OCI-LY3 (cell line): ENCODE measurements around the gene UPB1.

ENCODE experiments used
- H2AFZ ChIP-seq: fragments of 200-600, 300-600 bp; shearing (Covaris generic); 2 replicates; pipeline ENCODE4 v1.6.0; 2014; ENCODE audit warnings: antibody characterized with exemption, low read depth, low read length
- H3K27ac ChIP-seq: fragments of 200-600, 300-600 bp; sonication (generic); 2 replicates; pipeline ENCODE4 v1.5.1; 2014; ENCODE audit warnings: mild to moderate bottlenecking, low read length, moderate library complexity, mixed read lengths
- H3K27me3 ChIP-seq: fragments of 200-600, 300-600 bp; sonication (generic); 2 replicates; pipeline ENCODE4 v1.6.1; 2014; ENCODE audit warnings: low read depth, low read length, mixed read lengths
- H3K36me3 ChIP-seq: fragments of 200-600, 300-600 bp; sonication (generic); replicated peaks from 2 replicates; pipeline ENCODE3; 2014; ENCODE audit warnings: low read depth, low read length, mixed read lengths
- H3K4me1 ChIP-seq: fragments of 300-600, 200-600 bp; sonication (generic); 2 replicates; pipeline ENCODE4 v1.6.1; 2014; ENCODE audit warnings: low read length, mixed read lengths
- H3K4me2 ChIP-seq: fragments of 200-600, 300-600 bp; sonication (generic); 2 replicates; pipeline ENCODE4 v1.6.1; 2014; ENCODE audit warnings: low read length, mixed read lengths
- H3K4me3 ChIP-seq: fragments of 300-600, 200-600 bp; sonication (generic); 2 replicates; pipeline ENCODE4 v1.5.1; 2014; ENCODE audit warnings: antibody characterized with exemption, mild to moderate bottlenecking, low read length, moderate library complexity
- H3K79me2 ChIP-seq: fragments of 300-600, 200-600 bp; shearing (Covaris generic); 2 replicates; pipeline ENCODE4 v1.6.1; 2014; ENCODE audit warnings: mild to moderate bottlenecking, low read length, mixed read lengths
- H3K9ac ChIP-seq: fragments of 300-600, 200-600 bp; shearing (Covaris generic); 2 replicates; pipeline ENCODE4 v1.6.0; 2014; ENCODE audit warnings: mild to moderate bottlenecking, low read length, moderate library complexity
- H3K9me3 ChIP-seq: fragments of 200-600, 300-600 bp; shearing (Covaris generic); 2 replicates; pipeline ENCODE4 v1.6.1; 2014; ENCODE audit warnings: low read length, mixed read lengths; ENCODE audit not compliant: insufficient read depth
- H4K20me1 ChIP-seq: fragments of 200-600, 300-600 bp; sonication (generic); 2 replicates; pipeline ENCODE4 v1.6.1; 2016; ENCODE audit warnings: low read length, mixed read lengths; ENCODE audit not compliant: insufficient read depth
- CTCF ChIP-seq: fragments of 200-600, 300-600 bp; sonication (generic); IDR thresholded peaks from 2 replicates; pipeline ENCODE4 v1.5.1; 2014; ENCODE audit warnings: antibody characterized with exemption, low read length, low read depth
- EZH2phosphoT487 ChIP-seq: fragments of 200-600 bp; shearing (Covaris generic); IDR thresholded peaks from 2 replicates; pipeline ENCODE4 v1.6.1; 2018; ENCODE audit warnings: antibody characterized with exemption, mixed run types, low read depth

UPB1 gene

GRCh38 chr22:24559471-24559870 lies 64.3 kb downstream of the UPB1 start:
- H3K4me1 ChIP-seq = peaks cover 12% of the 10 kb centered on the region
- H2AFZ ChIP-seq = no peak overlapping the region
- H3K4me2 ChIP-seq = no peak overlapping the region
- no peaks in the 10 kb centered on the region for H3K9me3 ChIP-seq
- H3K27ac ChIP-seq = no peak overlapping the region
- H3K79me2 ChIP-seq = peaks cover 92% of the 10 kb centered on the region
- H3K27me3 ChIP-seq = no peaks in the 10 kb centered on the region
- no peak overlapping the region for H3K9ac ChIP-seq
- peaks cover 56% of the 10 kb centered on the region for H3K36me3 ChIP-seq
- TF ChIP-seq CTCF (no peak), EZH2phosphoT487 (no peak)
- H3K4me3 ChIP-seq = no peak overlapping the region
- H4K20me1 ChIP-seq = peaks cover 44% of the 10 kb centered on the region

GRCh38 chr22:24563246-24563645 lies 68.1 kb downstream of the UPB1 start:
- H4K20me1 ChIP-seq = peaks cover 60% of the 10 kb centered on the region

GRCh38 chr22:24564376-24565058 lies 69.4 kb downstream of the UPB1 start:
- no peak overlapping the region for H3K4me2 ChIP-seq
- H3K9me3 ChIP-seq = no peaks in the 10 kb centered on the region
- TF ChIP-seq CTCF = no peak
- no peak overlapping the region for H3K27ac ChIP-seq
- H3K4me1 ChIP-seq = no peaks in the 10 kb centered on the region
- no peak overlapping the region for H3K9ac ChIP-seq
- peaks cover 59% of the 10 kb centered on the region for H3K36me3 ChIP-seq
- no peak overlapping the region for H2AFZ ChIP-seq
- no peaks in the 10 kb centered on the region for H3K27me3 ChIP-seq
- peaks cover 54% of the 10 kb centered on the region for H4K20me1 ChIP-seq
- H3K4me3 ChIP-seq = no peak overlapping the region
- peaks cover 94% of the 10 kb centered on the region for H3K79me2 ChIP-seq

More at GRCh38 chr22:24563246-24563645, 68.1 kb downstream of the UPB1 start:
- no peak overlapping the region for H3K4me3 ChIP-seq
- H3K9ac ChIP-seq = no peak overlapping the region
- peaks cover 65% of the 10 kb centered on the region for H3K36me3 ChIP-seq
- no peaks in the 10 kb centered on the region for H3K9me3 ChIP-seq
- H3K27me3 ChIP-seq = no peaks in the 10 kb centered on the region
- no peak overlapping the region for H2AFZ ChIP-seq
- no peak for TF ChIP-seq CTCF
- no peak for TF ChIP-seq EZH2phosphoT487
- peaks cover 99% of the 10 kb centered on the region for H3K79me2 ChIP-seq
- H3K27ac ChIP-seq = no peak overlapping the region
- no peak overlapping the region for H3K4me2 ChIP-seq
- H3K4me1 ChIP-seq = no peaks in the 10 kb centered on the region

- Histone ChIP-seq H3K36me3 (peaks cover 63% of the 10 kb centered on the region), H2AFZ (no peak overlapping the region), H3K27me3 (no peaks in the 10 kb centered on the region), H3K4me2 (no peak overlapping the region), H3K9ac (no peak overlapping the region), H3K27ac (no peak overlapping the region), H3K4me1 (no peaks in the 10 kb centered on the region), H3K4me3 (no peak overlapping the region), H4K20me1 (peaks cover 54% of the 10 kb centered on the region), H3K79me2 (peaks cover 92% of the 10 kb centered on the region), H3K9me3 (no peaks in the 10 kb centered on the region)
- no peak for TF ChIP-seq CTCF
- TF ChIP-seq EZH2phosphoT487 = no peak
These were observed 69.9 kb downstream of the UPB1 start for GRCh38 chr22:24565077-24565476.
